GM19324 (cell line): ENCODE results near the gene ZNF688.
"Not testable (repeated sequence)": the region's sequence is repeated elsewhere in the genome, so short reads cannot be mapped to it uniquely, and the experiment has no call there.

ENCODE experiments used
- ATAC-seq: cut with Tn5 transposase; IDR thresholded peaks from one replicate; pipeline ENCODE4 v1.9.1; 2021; ENCODE audit warnings: mild to moderate bottlenecking, moderate library complexity; ENCODE audit not compliant: unreplicated experiment, low FRiP score

ZNF688 gene

DNA sequence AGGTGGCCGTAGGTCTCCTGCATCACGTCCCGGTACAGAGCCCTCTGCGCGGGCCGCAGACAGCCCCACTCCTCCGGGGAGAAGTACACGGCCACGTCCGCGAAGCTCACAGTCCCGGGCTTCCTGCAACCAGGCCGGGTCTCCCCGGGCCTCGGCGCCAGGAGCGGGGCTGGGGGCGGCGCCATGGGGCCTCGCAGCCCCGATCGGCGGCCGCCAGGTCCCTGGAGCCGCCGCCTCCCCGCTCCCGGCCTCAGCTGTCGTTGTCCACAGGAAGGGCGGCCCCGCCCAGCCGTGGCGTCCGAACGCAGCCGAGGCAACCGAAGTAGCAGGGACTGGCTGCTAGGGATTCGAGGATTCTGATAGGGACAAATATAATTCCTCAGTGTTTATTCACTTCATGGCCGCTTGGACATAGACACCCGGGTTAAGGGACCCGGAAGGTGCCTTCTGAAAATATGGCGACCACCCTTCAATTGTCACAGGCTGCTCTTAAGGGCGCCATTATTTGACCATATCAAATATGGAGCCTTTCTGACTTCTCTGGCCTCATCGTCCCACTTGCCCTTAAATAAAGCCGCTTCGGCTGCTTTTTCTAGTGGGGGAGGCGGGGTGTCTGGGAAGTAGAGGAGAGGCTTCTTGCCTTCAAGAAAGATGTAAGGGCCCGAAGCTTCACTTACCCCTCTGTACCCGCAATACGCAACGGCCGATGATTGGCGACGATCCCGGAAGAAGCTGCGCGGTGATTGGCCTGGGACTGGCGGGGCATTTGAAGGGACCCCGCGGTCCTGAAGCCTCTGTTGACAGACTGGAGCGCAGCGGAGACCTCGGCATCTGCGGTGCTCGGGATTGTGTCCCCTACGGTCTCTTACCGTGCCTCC lies at the start of gene ZNF688:
Gene ZNF688, minus strand, starts transcription at position 270 of the 878 bp plus-strand sequence. Its CDS starts 85 bp downstream, at position 185.
- peak; percentile 71 for ATAC-seq

DNA sequence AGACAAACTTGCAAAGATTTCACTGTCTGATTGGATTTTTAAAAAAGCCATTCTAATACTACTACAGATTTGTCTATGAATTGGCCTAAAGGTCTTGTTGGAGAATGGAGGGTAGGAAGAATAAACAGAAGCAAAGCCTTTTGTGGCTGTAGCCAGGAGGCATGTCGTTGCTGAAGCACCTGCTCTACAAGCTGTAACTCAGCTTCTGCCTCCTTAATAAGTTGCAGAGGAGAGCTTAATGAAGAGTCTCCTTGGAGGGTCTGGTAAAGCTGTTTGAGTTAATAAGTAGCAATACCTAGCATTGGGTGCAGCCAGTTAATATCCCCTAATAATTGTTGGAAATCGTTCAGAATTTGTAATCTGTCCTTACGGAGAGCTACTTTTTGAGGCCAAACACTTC lies 48.7 kb upstream of the ZNF688 start:
- no peak for ATAC-seq

DNA sequence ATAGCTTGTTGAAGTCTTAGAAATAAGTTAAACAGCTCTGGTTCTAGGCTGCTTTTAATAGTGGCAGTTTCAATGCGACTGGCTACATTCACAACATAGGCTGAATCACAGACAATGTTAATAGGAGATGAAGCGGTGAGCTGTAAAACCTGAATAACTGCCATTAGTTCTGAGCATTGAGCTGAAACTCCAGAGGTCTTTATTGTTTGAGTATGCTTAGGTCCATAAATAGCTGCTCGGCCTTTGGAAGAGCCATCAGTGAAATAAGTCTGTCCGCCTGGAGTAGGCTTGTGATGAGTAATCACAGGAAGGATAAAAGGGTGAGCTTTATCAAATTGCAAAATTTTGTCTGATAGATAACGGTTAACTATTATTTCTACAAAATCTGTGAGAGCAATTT lies 48.1 kb upstream of the ZNF688 start:
- ATAC-seq, result no peak

DNA sequence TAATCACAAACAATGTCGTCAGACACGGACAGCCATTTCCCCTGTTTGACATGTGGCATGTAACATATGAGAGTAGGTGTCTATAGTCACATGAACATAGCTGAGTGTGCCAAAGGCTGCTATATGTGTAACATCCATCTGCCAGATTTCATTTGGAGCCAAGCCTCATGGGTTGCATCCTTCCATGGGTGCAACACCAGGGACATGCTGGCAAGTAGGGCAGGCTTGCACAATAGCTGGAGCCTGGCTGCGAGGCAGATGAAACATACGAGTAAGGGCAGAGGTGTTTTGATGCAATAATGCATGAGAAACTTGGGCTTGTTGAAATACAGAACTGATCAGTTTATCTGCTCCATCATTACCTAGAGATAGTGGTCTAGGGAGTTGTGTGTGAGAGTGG lies 47.7 kb upstream of the ZNF688 start:
- ATAC-seq, result no peak

DNA sequence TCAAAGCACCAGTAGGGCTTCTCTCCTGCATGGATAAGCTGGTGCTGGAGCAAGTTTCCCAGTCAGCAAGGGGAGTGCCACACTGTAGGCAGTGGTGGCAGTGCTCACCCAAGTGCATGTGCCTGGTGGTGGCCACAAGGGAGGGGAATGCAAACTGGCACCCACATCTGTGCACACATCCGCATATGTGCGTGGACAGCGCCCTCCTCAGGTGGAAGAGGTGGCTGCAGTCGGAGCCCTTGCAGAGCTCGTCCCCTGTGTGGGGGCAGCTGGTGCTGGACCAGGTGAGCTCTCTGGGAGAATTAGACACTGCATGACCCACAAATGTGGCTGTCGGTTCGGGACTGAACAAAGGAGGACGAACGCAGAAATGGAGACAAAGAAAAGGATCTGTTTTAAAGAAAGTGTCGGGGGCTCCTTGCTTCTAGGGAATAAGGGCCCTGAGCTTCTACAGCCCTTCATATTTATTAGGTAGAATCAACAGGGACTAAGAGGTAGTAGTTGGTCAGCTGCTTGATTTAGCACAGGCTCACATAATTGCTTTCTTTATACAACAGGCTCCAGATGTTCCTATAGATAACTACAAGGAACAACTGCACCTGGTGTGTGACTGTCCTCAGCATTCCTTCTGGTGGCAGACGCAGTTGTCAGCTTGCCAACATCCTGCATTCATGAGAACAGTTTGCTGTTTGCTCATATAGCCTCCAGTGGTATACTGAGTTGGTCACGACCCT lies 44.0 kb upstream of the ZNF688 start:
- no peak for ATAC-seq

DNA sequence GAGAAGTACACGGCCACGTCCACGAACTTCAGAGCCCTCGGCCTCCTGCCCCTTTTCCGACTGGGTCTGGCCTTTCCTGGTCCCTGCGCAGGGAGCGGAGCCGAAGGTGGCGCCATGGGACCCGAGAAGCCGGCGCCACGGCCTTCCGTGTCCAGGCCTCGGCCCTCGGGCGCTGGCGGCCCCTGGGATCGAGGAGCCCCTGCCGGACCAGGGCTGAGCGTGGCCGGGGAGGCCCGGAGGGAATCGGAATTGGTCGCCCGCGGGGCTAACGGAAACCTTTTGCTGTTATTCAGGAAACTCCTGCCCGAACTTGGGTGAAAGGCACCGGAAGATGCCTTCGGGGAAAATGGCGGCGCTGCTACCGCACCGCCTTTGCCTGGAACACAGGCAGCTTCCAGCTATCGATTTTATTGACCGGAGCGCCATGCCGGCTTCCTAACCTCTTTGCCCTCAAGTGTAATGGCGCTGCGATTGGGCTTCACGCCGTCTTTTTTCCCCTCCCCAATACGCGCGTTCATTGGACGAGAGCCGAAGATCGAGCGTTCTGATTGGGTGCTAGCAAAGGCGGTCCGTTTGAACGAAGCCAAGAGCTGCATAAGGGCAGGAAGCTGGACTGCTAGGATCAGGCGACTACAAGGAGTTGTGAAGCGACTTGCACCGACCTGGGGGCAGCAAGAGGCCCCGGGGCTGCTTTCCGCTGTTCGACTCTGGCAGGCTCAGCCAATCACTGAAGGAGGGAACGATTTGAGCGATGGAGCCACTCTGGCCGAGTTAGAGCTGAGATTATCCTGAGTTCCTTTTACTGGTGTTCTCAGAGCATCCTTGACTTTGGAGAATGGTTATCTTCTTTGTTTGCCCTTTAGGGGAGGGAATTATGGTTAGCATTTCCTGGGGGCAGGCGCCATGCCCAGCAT lies 38.7 kb upstream of the ZNF688 start, which contains the start of gene ZNF689:
Gene ZNF689, minus strand, starts transcription at position 464 of the 914 bp plus-strand sequence. Its CDS starts 348 bp downstream, at position 116.
- ATAC-seq, result peak; percentile 85

DNA sequence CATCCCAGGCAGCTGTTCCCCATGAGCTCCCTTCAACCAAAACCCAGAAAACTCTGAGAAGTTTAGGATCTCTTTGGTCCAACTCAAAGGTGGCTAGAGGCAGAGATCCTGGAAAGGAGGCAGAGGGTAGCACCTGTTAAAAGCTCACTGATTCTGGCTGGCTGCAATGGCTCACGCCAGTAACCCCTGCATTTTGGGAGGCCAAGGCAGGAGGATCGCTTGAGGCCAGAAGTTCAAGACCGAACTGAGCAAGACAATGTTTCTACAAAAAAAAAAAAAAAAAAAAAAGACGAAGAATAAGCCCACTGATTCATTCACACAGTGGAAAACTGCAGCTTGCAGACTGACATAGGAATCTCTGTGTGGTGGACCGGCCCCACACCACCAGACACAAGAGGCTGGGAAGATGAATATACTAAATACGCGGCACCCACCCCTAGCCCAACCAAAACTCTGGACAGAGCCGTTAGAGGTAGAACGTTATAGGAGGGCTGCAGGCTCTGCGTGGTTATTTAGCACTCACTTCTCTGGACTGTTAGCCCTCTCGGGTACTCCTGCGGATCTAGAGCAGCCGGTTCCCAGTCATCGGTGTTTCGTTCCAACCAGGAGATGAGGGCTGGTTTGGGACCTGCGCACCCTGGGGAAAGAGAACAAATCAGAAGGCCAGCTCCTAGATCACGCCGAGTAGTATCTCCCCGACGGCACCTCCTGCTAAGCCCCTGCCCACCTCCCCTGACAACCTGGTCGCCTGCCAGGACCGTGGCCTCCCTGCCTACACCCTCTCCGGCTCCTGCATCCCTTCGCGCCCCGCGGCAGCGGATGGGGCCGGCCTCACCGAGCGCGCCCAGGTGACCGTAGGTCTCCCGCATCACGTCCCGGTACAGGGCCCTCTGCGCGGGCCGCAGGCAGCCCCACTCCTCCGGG lies 37.8 kb upstream of the ZNF688 start:
- no peak for ATAC-seq

DNA sequence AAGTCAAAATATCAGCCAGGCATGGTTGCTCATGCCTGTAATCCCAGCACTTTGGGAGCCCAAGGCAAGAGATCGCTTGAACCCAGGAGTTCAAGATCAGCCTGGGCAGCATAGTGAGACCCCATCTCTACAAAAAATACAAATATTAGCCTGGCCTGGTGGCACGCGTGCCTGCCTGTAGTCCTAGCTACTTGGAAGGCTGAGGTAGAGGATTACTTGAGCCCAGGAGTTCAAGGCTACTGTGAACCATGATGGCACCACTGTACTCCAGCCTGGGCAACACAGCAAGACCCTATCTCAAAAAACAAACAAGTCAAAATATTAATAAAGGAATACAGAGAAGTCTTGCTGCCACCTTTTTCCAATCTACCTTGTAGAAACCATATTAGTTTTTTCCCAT lies 34.5 kb upstream of the ZNF688 start:
- no peak for ATAC-seq

DNA sequence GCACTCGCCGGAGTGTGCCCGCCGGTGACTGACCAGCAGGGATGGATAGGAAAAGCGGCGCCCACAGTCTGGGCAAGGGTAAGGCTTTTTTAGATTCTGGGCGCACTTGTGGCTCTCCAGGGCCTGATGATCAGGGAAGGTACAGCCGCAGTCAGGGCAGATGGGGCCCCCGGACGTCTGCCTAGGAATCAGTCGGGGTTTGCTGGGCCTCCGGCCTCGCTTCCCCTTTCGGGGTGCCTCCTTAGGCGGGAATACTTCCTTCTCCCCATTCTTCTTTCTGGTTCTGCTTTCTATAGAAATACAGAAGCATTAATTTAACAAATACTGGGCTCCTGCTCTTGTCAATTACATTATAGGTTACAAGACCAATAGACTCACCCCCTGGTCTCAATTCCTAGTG lies 33.6 kb upstream of the ZNF688 start:
- ATAC-seq, result no peak

DNA sequence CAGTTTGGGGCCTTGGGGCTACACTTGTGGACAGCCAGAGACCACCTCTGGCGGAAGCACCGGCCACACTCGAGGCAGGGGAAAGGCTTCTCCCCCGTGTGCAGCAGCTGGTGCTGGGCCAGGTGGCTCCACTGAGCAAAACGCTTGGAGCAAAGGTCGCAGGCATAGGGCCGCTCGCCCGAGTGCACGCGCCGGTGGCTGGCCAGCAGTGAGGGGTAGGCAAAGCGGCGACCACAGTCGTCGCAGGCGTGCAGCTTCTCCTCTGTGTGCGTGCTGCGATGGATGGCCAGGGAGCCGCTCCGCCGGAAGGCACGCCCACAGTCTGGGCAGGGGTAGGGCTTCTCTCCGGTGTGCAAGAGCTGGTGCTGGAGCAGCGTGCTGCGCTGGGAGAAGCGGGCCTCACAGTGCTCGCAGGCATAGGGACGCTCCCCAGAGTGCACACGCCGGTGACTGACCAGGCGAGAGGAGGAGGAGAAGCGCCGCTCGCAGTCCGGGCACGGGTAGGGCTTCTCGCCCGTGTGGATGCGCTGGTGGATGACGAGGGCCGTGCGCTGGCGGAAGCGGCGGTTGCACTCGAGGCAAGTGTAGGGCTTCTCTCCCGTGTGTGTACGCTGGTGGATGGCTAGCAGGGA lies 32.9 kb upstream of the ZNF688 start:
- no peak for ATAC-seq

DNA sequence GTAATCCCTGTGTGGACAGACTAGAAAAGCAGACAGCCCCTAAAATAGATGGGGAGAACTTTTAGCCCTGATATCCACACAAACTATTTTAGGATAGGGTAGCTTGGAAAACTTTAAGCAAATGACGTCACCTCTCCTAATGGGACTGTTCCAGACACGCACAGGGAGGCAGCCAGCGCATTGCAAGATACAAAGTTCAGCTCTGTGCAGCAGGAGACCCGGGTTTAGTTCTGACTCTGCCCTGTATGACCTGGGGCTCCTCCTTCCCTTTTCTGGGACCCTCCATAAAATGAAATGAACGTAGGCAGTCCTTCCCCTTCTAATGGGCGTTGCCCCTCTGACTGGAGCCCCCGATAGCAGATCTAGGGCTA lies 32.4 kb upstream of the ZNF688 start:
- ATAC-seq, result no peak

DNA sequence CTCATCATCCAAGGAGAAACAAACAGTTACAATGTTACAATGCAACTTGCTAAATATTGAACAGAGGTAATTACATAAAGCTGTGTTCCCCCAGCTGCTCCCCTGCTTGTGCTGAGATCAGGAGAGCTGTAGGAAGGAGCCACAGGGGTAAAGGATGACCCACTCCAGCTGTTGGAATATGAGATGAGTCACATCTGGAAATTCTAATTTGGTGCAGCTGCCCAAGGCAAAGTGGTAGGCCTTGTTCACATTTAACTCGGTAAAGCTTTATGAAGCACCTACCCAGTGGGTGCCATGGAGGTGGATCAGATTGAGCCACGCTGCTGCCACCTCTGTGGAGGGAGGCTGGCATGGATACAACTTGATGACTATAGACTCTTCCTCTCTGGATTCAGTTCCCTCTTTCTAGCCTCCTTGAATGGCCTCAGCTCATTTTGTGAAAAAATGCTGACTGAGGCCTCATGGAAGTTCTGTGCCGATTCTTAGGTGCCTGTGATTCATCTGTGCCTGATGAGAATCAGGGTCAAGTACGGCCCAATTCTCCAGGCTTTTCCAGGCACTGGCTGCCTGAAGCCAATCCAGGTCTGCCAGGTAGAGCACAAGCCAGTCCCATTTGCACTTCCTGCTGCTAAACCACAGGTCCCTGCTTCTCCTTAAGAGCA lies 31.2 kb upstream of the ZNF688 start:
- no peak for ATAC-seq

DNA sequence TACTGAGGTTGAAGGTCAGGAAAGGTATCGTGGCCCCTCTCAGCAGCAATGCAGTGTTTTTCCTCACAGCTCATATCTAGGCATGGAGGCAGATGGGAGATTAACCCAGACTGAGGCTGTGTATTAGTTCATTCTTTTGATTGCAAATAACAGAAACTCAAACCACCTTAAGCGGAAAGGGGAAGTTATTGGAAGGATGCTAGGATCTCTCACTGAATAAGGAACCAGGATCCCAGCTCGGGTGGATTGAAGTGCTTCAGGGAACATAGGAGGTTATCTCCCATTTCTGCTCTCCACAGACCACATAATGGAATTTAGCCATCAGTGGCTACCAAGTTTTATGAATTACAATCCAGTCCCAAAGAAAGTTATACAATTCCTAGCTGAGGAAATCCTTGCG lies 30.5 kb upstream of the ZNF688 start:
- ATAC-seq, result no peak

DNA sequence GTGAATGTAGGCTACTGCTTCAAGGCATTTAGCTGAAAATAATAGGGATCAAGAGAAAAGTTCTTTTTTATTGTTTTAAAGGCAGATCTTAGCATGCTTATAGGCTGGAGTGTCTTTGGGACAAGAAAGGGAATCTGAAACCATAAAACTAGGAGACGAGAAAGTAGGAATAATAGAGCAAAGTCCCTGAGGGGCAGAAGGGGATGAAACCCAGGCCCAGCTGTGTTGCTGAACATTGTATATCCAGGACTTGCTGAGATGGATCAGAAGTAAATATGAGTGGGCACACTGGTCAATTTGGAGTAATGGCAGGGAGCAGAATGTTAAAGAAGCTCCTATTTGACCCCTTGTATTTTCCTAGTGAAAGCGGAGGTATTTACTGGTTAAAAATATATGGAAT lies 29.4 kb upstream of the ZNF688 start:
- ATAC-seq, result no peak

DNA sequence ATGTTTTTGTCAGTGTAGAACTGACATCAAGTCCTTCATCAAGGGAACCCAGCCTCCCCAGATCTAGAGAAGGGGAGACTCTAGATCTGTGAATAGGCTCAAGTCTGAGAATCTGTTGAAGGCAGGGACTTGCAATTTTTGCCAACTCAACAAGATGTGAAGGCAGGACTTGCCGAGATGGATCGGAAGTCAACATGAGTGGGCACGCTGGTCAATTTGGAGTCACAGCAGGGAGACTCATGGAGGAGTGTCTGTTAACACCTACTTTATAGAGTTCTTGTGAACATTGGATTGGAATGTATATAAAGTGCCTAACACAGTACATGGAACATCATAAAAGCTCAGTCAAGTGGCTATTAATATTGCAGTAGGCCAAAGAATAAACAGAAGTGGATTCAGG lies 28.7 kb upstream of the ZNF688 start:
- no peak for ATAC-seq

DNA sequence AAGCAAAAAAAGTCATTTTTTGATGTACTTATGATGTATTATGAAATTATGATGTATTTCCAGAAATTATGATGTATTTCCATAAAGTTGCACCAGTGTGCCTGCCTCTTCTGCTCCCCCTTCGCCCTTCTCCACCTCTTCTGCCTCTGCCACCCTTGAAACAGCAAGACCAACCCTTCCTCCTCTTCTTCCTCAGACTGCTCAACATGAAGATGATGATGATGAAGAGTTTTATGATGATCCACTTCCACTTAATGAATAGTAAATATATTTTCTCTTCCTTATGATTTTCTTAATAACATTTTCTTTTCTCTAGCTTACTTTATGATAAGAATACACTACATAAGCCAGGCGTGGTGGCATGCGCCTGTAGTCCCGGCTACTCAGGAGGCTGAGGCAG lies 21.4 kb upstream of the ZNF688 start:
- no peak for ATAC-seq

DNA sequence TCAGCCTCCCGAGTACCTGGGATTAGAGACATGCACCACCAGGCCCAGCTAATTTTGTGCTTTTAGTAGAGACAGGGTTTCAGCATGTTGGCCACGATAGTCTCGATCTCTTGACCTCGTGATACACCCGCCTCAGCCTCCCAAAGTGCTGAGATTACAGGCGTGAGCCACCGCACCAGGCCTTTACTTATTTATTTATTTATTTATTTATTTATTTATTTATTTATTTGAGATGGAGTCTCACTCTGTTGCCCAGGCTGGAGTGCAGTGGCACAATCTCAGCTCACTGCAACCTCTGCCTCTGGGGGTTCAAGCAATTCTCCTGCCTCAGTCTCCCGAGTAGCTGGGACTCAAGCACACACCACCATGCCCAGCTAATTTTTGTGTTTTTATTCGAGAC lies 19.4 kb upstream of the ZNF688 start:
- ATAC-seq, result not testable (repeated sequence)

DNA sequence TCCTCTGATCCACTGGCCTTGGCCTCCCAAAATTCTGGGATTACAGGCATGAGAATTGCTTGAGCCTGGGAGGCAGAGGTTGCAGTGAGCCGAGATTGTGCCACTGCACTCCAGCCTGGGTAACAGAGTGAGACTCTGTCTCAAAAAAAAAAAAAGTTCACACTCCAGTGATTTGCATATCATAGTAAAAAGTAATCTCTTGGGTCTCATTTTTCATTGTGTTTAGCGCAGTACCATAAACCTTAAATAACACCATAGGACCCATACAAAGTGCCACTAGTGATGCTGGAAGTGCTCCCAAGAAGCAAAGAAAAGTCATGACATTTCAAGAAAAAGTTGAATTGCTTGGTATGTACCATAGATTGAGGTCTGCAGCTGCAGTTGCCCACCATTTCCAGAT lies 18.1 kb upstream of the ZNF688 start:
- ATAC-seq, result not testable (repeated sequence)

DNA sequence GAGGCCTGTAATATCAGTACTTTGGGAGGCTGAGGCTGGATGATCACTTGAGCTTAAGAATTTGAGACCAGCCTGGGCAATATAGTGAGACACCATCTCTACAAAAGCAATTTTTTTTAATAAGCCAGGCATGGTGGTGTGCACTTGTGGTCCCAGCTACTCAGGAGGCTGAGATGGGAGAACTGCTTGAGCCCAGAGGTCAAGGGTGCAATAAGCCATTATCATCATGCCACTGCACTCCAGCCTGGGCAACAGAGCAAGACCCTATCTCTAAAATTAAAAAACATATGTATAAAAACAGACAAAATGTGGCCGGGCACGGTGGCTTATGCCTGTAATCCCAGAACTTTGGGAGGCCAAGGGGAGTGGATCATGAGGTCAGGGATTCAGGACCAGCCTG lies 17.1 kb upstream of the ZNF688 start:
- ATAC-seq, result no peak
